ENCODE results near the gene EIF2AK3.

- TF ChIP-seq POLR2AphosphoS5 (IDR thresholded peaks at IDR 0.05; ENCODE audit: borderline replicate concordance, low read depth, low read length) (no peak), EZH2 (IDR thresholded peaks at IDR 0.05) (no peak), FOXP2 (optimal IDR thresholded peaks at IDR 0.05; ENCODE audit: control extremely low read depth, extremely low read length, insufficient read depth) (no peak)
Observed at GRCh38 chr2:88603146-88603545, 24.1 kb downstream of the EIF2AK3 start.

Measured in SK-N-MC (cell line).